GM23248 (cell line): Measurements from ENCODE around the gene HOMER1.

ENCODE experiments used
- EZH2 ChIP-seq: fragments of 200-600 bp; sonication (generic); IDR thresholded peaks from 2 replicates; pipeline ENCODE4 v1.6.1; 2018; ENCODE audit warnings: antibody characterized with exemption, mild to moderate bottlenecking; ENCODE audit not compliant: insufficient read depth, poor library complexity, severe bottlenecking
- EZH2phosphoT487 ChIP-seq: fragments of 200-600 bp; sonication (generic); IDR thresholded peaks from 2 replicates; pipeline ENCODE4 v1.6.1; 2018; ENCODE audit warnings: antibody characterized with exemption, moderate library complexity, mild to moderate bottlenecking, low read depth; ENCODE audit not compliant: insufficient read depth

- TF ChIP-seq EZH2 (no peak), EZH2phosphoT487 (no peak)
These were observed 18.6 kb downstream of the HOMER1 start for GRCh38 chr5:79495311-79495710.
